ENCODE results near the gene RASGRF1.

Gene RASGRF1

DNA sequence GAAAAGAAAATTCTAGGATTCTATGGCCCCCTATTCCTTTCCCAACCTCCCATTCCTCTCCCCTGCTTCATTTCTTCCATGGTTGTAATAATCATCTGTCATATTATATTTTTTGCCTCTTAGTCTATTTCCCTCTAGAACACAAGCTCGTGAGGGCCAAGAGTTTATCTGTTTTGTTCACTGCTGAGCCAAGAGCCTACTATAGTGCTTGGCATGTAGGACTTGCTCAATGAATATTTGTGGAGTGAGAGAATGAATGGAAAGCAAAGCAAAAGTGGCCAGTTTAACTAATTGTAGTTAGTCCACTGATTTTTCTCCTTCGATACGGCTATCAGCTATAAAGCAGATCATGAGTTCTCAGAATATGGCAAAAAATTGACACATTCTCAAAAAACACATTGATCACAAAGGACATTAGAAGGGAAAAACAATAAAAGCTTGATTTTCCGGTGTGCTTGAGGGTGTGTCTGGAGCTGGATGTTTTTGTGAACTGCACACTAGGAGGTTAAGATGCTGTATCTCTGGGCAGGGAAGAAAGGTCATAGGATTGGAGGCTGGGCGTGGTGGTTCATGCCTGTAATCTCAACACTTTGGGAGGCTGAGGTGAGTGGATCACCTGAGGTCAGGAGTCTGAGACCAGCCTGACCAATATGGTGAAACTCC is 120.8 kb downstream of the RASGRF1 start:
- in situ Hi-C loops (cut with MboI; ENCODE audit: low sequenced_read_pairs), result no loop called here

DNA sequence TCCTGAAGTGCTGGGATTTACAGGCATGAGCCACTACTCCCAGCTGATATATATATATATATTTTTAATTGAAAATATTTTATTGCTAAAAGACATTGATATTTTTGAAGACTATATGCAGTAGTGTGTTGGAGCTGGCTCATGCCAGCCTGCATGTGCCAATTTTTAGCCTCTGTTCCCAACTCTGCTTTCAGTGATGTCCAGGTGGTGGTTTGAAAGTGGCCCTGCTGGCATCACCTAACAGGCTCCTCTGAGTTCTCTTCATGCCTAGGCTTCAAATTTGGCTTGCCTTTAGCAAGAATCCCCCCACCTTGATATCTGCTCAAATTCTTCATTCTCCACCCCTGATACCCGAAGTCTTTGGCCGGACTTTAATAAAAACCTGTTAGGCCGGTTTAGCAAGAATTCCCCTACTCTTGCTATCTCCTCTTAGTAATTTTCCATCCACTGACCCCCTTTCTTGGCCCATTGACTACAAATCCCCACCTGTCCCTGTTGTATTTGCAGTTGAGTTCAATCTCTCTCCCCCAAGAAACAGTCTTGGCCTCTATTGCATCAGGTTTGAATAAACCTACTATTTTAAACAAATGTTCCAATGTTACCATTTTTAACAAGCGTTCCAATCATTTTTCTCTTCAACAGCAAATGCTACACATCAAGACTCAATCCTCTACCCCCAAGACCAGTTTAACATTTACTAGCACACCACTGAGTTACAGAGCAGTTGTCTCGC is 121.9 kb downstream of the RASGRF1 start:
- in situ Hi-C loops (cut with MboI; ENCODE audit: low sequenced_read_pairs), result no loop called here

DNA sequence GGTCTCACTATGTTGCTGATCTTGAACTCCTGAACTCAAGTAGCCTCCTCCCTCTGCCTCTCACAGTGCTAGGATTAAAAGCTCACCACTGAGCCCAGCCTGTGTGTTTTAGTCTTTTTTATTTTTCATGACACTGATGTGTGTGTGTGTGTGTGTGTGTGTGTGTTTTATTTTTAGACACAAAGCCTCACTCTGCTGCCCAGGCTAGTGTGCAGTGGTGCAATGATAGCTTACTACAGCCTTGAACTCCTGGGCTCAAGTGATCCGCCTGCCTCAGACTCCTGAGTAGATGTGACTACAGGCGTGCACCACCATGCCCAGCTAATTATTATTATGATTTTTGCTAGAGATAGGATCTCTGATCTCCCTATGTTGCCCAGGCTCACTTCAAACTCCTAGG is 122.5 kb downstream of the RASGRF1 start:
- in situ Hi-C loops (cut with MboI; ENCODE audit: low sequenced_read_pairs), result no loop called here

DNA sequence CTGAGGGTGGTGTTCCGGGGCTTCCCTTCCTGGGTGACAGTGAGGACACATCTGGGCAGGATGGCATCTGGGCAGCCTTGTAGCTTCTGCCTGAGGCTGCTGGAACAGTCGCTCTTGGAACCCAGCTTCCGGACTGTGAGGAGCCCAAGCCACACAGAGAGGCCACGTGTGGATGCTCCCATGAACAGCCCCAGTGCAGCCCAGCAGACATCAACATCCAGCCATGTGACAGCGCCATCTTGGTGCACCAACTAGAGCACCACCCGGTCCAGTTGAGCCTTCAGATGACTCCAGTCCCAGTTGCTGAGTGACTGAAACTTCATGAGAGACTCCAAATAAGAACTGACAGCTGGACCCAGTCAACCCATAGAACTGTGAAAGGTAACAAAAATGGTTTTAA is 130.3 kb downstream of the RASGRF1 start:
- in situ Hi-C loops (cut with MboI; ENCODE audit: low sequenced_read_pairs), result no loop called here

DNA sequence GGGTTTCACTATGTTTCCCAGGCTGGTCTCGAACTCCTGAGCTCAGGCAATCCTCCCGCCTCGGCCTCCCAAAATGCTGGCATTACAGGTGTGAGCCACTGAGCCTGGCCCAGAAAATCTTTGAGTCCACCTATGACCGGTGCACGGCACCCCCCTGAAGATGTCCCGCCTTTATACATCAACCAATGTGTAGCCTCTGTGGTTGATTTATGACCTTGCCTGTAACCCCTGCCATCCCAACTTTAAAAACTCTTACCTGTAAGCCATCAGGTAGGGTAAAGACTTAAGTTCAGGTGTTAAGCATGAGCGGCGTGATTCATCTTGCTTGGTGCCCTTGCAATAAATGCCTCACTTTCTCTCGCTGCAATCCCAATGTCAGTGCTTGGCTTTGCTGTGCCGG is 131.2 kb downstream of the RASGRF1 start:
- in situ Hi-C loops (cut with MboI; ENCODE audit: low sequenced_read_pairs), result no loop called here

DNA sequence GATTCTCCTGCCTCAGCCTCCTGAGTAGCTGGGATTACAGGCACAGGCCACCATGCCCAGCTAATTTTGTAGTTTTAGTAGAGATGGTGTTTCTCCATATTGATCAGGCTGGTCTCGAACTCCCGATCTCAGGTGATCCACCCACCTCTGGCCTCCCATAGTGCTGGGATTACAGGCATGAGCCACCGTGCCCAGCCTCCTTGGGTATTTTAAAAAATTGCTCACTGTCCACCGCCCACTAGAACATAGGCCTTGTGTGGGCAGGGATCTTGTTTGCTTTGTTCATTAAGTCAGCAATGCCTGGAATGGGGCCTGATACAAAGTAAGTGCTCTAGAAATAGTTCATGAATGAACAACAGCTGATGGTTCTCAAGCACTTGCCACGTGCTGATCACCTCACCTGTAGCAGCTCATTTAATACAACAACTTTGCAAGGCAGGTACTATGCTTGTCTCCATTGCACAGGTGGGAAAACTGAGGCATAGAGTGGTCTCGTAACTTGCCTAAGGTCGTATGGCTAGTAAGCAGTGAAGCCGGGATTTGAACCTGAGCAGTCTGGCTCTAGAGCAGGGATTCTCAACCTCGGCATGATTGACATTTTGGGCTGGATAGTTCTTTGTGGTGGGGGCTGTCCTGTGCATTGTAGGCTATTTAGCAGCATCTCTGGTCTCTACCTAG is 133.0 kb downstream of the RASGRF1 start:
- in situ Hi-C loops (cut with MboI; ENCODE audit: low sequenced_read_pairs), result no loop called here

DNA sequence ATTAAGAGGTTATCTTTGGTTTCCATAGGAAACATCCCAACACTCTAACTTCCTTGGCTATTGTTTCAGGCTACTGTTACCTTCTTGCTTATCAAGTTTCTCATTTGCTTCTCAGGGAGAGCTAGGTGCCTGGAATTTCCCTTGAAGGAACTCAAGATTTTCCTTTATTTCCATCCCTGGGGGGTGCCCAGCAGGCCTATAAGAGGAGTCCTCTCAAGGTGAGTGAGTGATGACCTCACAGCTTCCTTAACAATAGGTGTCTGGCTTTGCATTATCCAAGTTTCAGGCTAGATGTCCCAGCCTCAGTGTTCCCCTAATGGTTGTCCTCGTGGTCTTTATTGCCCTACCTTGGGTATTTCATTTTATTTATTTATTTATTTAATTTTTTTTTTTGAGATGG is 133.6 kb downstream of the RASGRF1 start:
- in situ Hi-C loops (cut with MboI; ENCODE audit: low sequenced_read_pairs), result no loop called here

DNA sequence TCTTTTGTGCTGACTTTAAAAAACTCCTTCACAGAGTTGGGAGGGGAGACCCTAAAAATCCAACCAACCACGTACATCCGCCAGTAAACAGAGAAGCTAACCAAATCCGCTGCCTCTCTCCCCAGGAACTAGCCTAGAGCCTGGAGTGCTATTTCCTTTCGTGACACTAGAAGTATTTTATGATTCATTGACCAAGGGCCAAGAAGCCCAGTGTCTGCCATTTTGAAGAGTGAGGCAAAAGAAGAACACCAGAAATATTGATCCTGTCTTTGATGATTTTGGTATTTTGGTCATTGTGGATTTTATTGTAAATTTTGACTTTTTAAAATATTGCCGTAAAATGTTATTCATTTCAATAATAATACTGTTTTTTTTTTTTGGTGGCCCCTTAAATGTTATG is 135.2 kb downstream of the RASGRF1 start:
- in situ Hi-C loops (cut with MboI; ENCODE audit: low sequenced_read_pairs), result no loop called here

DNA sequence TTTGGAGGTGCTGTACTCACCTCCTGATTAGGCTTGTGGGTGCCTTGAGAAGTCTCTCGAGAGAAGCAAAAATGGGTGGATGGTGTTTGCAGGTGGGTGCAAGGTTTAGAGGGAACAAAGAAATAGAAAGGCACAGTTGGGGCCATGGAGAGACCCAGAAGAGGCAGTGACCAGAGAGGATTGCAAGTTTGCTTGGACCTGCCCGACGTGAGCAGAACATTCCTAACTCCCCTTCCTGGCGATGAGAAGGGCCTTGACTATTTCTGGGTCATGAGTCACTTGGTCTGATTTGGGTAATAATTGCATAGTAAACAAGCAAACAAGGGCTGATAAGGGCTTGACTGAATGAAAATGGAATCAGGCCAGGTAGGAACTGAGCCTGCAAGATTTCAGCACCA is 138.7 kb downstream of the RASGRF1 start:
- in situ Hi-C loops (cut with MboI; ENCODE audit: low sequenced_read_pairs), result no loop called here

DNA sequence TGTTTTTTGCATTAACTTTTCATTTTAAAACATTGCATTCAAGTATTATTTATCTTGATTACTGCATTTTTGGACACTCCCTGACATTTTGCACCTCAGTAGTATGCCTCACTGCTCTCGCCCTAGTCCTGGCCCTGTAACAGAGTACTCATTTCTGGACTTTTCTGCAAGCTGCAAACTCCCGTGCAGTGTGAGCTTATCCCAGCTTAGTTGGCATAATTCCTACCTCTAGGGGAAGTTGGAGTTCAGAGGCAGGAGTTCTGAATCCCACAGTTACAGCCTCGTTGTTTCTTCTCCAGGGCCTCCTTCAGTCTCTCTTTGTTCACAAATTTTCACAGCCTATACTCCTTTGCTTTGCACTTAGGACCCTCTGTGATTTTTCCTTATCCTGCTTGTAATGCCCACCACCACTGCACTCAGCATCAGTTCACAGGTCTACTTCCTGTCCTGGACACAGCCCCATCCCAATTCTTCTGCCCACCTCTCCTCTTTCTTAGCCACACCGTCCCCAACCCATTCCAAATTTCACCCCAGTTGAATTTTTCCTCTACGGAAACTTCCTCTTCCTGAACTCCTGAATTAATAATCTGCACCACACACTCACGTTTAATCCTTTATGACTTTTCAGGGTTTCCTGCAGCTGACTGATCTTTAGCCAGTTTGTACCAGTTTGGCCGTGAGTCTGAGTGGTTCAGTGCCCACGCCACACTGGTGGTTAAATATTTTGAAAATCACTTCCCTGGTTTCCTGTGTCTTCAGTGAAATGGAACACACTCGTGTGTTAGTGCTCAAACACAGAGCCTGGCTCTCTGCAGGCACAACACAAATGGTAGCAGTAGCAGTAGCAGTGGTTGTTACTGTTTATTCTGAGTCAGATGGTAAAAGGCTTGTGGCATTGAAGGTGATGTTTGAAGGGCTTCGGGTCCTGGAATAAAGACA is 139.4 kb downstream of the RASGRF1 start:
- in situ Hi-C loops (cut with MboI; ENCODE audit: low sequenced_read_pairs), result no loop called here

DNA sequence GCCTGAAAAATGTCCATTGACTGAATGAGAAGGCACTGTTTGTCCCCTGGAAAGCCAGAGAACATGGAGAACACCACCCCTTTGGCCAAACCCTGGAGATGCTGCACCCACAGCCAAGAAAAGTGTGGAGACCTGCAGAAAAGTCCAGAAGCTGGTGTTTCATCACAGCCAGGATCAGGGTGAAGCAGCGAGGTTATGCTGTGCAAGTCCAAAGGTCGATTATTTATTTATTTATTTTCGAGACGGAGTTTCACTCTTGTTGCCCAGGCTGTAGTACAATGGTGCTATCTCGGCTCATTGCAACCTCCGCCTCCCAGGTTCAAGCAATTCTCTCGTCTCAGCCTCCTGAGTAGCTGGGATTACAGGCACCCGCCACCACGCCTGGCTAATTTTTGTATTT is 140.2 kb downstream of the RASGRF1 start:
- in situ Hi-C loops (cut with MboI; ENCODE audit: low sequenced_read_pairs), result no loop called here

DNA sequence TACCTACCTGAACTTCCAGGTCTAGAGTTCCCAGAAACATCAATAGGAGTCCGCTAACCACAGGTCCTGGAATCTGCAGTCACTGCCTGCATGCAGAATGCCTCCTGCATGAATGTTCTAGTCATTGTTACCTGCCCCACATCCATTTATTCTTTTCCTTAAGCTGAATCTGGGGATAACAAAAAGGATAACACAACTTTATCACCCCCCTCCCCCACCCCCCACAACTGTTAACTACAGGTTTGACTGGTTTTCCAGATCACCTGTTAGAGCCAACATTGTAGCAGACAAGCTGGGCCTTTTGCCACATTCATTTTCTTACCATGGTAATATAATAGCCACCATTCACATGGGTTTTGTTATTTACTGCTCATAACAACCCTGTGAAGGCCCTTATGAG is 141.1 kb downstream of the RASGRF1 start:
- in situ Hi-C loops (cut with MboI; ENCODE audit: low sequenced_read_pairs), result no loop called here

DNA sequence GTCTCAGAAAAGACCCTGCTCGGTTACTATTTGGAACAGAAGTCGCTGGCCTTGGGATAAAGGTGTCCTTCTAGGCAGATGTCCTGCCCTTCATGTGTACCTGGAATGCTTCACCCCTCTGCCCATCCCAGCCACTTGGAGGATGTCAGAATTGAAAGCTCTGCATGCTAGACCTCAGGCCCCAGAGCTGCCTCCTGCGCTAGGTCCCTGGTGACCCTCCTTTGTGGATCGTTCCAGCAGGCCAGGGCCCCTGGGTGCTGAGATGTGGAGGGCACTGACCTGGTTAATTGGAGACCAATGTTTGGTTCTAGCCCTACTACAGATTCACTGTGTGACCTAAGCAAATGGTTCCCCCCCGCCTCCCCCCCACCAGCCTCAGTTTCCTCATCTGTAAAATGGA is 143.1 kb downstream of the RASGRF1 start:
- in situ Hi-C loops (cut with MboI; ENCODE audit: low sequenced_read_pairs), result no loop called here

DNA sequence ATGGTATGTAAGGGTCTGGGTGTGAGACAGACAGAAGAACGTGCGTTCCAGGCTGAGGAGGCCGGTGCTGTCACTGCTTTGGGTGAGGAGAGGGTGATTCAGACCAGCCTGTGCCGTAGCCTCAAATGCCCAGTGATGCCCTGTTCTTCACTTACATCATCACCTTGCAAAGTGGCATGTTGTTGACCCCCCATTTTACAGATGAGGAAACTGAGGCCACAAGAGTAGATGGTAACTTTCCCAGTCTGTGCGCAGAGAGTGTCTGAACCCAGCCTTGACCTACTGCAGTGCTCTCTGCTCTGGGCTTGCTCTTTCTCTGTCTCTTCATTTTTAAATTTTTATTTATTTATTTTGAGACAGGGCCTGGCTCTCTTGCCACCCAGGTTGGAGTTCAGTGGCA is 144.1 kb downstream of the RASGRF1 start:
- in situ Hi-C loops (cut with MboI; ENCODE audit: low sequenced_read_pairs), result no loop called here

DNA sequence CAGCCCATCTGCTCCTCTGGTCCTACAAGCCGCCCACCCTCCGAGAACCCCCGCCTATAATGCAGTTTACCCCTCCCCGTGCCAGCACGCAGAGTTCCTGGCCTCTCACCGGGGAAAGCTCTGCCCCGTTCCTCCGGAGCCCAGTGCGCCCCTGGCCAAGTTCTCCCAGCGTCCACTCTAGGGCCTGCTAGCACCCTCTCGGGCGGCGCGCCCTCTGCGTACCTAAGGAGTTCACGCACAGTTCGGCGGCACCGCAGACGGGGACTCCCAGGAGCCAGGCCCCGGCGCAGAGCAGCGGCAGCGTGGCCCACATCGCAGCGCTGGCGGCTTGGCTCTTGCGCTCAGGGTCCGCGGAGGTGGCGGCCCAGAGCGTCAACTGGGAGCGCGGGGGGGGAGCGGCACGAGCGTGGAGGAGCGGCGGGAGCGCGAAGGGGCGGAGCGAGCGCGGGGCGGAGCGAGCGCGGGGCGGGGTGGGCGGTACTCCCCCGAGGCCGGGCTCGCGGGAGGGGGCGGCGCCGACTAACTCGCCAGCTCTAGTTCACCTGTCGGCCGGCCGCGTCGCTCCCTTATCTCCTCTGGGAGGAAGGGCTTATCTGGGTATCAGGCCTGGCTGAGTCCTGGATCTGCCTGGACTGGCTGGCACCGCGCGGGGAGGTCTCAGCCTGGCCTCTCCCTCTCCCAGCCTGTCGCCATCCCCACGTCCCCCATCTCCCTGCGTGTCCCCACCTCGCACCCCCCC is 145.7 kb downstream of the RASGRF1 start, which contains the start of gene CTSH:
CTSH (minus strand) TSS at position 378 of the 739 bp plus-strand sequence; CDS start at position 313, 65 bp downstream.
- in situ Hi-C loops (cut with MboI; ENCODE audit: low sequenced_read_pairs), result no loop called here

DNA sequence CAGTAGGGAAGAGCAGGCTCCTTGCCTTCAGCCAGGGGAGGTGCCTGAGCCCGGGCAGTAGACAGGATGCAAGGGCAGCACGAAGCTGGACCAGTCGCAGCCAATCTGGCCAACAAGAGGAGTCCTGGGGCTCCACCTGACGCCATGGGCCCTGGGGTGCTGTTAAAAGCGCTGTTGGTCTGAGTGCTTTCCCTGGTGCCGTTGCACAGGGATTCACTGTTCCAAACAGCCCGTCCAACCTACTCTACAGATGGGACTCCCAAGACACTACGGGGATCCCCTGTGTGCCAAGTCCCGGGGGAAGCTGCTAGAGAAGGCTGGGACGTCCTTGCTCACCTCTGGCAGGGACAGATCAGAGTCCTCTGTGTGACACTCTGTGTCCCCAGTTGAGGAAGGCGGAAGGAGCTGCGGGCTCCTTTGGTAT is 146.4 kb downstream of the RASGRF1 start:
- in situ Hi-C loops (cut with MboI; ENCODE audit: low sequenced_read_pairs), result no loop called here

DNA sequence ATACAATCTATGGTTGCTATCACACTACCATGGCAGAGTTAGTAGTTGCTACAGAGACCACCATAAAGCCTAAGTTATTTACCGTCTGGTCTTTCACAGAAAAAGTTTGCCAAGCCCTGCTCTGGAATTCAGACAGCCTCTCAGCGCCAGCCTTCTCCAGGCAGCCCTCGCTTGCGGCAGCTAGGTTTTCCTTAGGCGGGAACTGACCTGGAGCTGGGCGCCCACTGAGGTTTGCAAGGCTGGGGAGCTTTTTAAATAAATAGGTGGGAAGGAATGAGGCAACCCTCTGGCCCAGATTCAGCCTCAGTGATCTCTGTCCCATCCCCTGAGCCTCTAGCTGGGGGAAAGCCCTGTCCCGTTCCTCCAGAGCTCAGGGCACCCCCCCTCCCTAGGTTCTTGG is 146.9 kb downstream of the RASGRF1 start:
- in situ Hi-C loops (cut with MboI; ENCODE audit: low sequenced_read_pairs), result no loop called here

DNA sequence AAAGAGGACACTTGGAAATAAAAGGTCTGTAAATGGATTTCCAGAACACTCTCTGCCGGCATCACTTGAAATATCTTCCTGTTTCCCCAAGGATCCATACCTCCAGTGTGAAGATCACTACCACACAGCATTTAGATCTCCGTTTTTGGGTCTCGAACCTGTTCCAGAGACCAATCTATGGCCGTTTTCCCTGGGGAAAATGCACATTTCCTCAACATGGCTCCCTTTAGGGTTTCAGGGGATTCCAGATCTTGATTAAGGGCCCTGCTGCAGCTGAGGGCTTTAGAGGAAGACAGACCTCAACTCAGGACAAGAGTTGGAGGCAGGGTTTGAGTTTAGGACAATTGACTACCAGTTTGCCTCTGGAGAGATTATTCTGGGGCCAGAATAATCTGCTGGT is 147.8 kb downstream of the RASGRF1 start:
- in situ Hi-C loops (cut with MboI; ENCODE audit: low sequenced_read_pairs), result no loop called here

DNA sequence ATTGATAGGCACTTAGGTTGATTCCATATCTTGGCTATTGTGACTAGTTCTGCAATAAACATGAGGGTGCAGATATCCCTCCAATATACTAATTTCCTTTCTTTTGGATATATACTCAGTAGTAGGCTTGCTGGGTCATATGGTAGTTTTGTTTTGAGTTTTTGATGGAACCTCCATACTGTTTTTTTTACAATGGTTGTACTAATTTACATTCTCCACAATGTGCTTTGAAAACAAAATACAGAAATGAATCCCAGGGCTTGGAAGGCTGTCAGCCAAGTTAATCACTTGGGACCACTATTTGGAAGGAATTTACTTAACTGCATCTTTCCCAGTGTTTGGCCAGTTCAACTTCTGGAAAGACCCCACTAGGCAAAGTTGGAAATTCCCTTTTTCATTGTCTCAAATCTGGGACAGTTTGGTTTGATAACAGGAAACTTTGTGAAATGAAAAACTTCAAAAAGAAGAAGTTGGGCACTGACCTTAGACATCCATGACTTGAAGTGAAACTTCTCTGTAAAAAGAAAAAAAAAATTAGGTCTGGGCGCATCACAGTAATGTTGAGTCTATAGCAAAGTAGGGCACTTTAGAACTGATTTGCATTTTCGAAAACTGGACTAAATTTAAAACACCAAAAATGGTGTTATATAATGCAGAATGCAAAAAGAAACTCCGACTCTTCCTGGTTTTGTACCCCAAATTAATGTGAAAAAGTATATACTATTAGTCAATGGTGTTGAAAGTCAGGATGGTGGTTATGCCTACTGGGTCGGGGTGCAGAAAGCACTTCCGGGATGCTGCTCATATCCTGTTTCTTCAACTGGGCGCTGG is 151.7 kb downstream of the RASGRF1 start:
- in situ Hi-C loops (cut with MboI; ENCODE audit: low sequenced_read_pairs), result no loop called here
